ENCODE results near the gene CROT. TPM values are rescaled to one million over a fixed set of nuclear protein-coding genes. Genes with fewer than 3 reads are reported as not detected.

Gene CROT
- total RNA-seq: 16.0 and 18.2 TPM in 2 replicates

GRCh38 chr7:87345166-87345927 lies at the start of gene CROT:
TSS of gene CROT (plus strand) at chr7:87345664. CDS start at chr7:87349069, 3,405 bp downstream.

Other genes with a start within 250 kb of the CROT start
- 56.5 and 67.3 TPM in 2 replicates for gene DMTF1, start 193.2 kb upstream of the CROT start, total RNA-seq
- 26.9 and 27.7 TPM in 2 replicates for gene TMEM243, start 125.9 kb upstream of the CROT start, total RNA-seq
- 3.4 and 5.5 TPM in 2 replicates for gene ABCB4, start 130.0 kb downstream of the CROT start, total RNA-seq

All from smooth muscle cell of bladder (primary cell).